GM19193 (cell line): ENCODE results near the gene VPS36.
A peak's percentile ranks its signal among the peaks of the same experiment; 100 is the strongest.

ENCODE experiments used
- POLR2A ChIP-seq: IDR thresholded peaks from 4 replicates; pipeline ENCODE4 v1.6.1; 2011; ENCODE audit not compliant: insufficient read depth, insufficient read length; ENCODE audit errors: extremely low read depth

The VPS36 gene, protein sequence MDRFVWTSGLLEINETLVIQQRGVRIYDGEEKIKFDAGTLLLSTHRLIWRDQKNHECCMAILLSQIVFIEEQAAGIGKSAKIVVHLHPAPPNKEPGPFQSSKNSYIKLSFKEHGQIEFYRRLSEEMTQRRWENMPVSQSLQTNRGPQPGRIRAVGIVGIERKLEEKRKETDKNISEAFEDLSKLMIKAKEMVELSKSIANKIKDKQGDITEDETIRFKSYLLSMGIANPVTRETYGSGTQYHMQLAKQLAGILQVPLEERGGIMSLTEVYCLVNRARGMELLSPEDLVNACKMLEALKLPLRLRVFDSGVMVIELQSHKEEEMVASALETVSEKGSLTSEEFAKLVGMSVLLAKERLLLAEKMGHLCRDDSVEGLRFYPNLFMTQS

DNA sequence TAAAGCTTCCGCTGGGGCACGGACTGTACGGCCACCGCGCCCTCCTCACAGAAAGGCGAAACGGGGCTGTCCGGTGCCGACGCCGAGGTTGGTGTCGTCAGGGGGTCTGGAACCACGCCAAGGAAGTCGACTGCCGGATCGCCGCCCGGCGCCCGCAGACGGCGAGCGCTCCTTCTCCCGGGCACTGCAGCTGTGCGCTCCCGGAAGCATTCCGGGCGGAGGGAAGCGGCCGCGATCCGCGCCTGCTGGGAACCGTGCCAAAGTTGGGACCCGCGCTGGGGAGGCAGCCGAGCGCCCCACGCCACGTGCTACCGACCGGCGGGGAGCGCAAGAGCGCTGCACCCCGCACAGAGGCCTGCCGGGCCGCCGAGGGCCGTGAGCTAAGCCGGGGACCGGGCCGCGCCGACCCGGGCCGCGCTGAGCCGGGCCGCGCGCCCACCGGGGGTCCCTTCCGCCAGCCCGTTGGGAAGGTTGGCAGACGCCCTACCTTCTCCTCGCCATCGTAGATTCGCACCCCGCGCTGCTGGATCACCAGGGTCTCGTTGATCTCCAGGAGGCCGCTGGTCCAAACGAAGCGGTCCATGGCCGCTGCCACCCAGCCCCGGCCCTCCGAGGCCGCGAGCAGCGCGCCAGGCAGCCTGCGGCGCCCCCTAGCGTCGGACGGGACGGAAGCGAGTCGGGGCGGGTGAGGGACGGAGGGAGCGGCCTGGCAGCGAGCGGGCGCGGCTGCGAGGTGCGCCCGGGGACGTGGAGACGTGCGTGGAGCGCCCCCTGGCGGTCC, at the start of gene VPS36:
TSS of gene VPS36 (minus strand) at position 623 of the 781 bp plus-strand sequence. CDS start at position 583, 40 bp downstream.
- peak; percentile 88 for TF ChIP-seq POLR2A

DNA sequence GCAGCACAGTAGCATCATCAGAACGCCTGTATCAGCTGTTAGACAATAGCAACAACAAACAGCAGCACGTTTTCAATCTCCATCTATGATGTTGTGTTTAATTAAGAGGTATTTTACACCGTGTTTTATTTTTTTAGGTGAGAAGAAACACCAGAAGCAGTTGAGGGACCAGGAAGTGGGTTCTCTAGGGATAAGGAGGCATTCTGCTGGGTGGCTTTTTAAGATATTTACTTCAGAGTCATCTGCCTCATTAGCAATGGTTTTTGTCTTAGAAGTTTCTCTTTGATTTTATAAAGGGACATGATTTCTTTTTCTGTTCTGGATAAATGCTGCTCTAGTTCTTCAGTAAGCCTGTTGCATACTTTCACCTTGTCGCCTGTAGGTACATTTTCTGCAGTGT, 13.1 kb upstream of the VPS36 start:
- no peak for TF ChIP-seq POLR2A

DNA sequence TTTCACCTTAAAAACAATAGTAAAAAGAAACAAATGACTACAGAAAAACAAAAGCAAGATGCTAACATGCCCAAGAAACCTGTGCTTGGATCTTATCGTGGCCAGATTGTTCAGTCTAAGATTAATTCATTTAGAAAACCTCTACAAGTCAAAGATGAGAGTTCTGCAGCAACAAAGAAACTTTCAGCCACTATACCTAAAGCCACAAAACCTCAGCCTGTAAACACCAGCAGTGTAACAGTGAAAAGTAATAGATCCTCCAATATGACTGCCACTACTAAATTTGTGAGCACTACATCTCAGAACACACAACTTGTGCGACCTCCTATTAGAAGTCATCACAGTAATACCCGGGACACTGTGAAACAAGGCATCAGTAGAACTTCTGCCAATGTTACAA, 10.8 kb upstream of the VPS36 start:
- TF ChIP-seq POLR2A = no peak

DNA sequence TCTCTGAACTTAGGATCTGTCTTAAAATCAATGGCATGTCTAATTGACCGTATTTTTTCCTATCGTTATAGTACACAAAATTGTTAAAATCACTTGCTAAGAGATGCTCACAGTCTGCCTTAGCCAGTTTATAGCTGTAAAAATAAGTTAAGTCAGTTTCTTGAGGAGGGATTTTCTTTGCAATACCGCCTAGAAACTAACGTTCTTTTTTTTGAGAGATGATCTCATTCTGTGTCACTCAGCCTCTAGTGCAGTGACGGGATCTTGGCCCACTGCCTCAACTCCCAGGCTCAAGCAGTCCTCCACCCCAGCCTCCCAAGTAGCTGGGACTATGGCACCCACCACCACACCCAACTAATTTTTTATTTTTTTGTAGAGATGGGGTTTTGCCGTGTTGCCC, 9.2 kb upstream of the VPS36 start:
- no peak for TF ChIP-seq POLR2A

DNA sequence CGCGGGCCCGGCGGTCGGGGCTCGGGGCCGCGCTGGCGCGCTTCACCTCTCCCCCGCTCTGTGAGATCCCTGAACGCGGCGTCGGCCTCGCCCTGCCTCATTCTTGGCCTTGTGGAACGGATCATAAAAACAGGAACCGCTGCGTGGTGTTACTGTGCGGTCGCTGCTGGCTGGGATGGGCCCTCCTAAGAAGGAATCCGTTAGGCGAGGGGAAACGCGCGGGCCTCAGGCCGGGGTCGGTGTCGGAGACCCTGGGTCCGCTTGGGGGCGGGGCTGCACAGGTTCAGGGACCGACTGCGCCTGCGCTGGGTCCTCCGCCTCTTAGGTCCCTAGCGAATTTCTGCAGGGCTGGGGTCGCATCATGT, 5.2 kb upstream of the VPS36 start:
- no peak for TF ChIP-seq POLR2A

DNA sequence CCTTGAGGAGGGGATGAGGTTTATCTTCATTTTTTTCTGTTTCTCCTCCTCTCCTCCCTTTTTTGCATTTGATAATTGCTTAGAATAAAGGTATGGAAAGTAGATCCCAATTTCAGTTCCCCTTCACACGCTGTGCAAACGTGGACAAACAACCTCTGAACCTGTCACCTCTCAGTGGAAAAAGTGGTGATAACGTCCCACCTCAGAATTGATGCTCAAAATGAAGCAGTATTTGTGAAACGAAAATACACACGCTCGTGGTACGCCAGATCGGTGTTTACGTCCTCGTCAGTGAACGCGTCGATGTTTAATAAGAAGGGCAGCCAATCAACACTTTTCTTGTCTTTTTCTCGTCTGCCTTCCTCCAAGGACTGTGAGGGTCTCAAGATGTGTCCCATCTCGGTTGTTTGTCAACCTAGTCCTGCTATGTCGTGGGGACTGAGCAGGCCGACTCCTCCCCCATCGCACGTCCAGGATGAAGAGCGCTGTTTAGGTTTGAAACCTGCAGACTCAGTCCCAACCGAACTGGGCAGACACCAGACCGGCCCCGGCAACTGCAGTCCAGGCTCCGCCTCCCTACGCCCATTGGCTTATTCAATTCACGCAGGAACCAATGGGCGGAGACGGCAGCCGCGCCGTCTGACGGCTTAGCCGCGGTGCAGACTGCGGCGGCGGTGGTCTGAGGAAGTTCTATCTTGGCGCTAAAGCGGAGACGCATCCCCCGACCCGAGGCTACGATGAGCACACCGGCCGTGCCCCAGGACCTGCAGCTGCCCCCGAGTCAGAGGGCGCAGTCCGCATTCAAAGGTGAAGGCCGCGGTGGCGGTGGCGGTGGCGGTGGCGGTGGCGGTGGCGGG, 4.6 kb upstream of the VPS36 start, which contains the start of gene CKAP2:
TSS of gene CKAP2 (plus strand) at position 659 of the 857 bp plus-strand sequence. CDS start at position 738, 79 bp downstream.
- peak; percentile 90 for TF ChIP-seq POLR2A

DNA sequence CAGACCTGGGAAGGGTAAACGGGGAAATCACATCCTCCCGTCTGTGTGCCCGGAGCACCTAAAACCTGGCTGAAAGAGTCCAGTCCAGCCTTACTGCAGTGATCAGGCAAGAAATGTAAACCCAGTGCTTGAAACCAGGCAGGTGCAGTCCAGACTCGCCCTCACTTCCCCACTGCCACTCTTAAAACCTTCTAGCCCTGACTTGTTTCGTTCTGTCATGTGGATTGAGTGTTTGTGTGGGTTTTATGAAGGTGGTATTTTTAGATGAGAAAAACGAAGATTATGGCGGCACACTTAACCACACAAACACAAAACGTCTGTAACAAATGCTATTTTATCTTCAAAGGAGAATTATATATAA, 4.0 kb upstream of the VPS36 start:
- TF ChIP-seq POLR2A = peak; percentile 20

DNA sequence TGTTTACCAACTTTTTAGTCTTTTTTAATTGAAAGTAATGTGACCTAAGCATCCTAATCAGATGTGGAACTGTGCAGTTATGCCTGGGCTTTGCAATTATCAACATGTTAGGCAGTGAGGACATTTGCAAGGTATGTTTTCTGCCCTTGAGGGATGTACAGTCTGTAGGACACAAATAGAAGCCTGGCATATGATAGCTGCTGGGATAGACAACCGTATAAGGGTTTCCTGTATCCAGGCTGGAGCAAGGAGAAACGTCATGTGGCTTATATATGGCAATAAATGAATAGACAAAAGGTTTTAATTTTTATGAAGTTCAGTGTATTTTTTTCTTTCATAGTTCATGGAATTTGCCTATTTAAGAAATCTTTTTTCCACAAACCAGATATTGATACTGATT, 2.0 kb upstream of the VPS36 start:
- TF ChIP-seq POLR2A = no peak

DNA sequence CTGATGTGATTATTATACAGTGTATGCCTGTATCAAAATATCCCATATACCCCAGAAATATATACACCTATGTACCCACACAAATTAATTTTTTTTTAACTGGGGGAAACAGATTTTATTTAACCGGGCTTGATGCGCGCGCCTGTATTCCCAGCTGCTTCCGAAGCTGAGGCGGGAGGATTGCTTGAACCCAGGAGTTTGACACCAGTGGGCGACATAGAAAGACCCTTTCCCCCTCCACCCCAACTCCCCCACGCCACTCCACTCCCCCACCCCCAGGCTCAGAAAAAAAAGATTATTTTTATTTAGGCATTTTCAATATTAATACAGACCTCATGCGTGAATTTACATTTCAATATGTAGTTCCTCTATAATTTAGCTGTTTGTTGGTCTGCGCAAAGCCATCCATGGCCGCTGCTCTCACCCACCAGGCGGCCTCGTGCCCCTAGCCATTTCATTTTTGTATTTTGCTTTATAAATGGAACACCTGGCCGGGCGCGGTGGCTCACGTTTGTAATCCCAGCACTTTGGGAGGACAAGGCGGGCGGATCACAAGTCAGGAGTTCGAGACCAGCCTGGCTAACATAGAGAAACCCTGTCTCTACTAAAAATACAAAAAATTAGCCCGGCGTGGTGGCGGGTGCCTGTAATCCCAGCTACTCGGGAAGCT, 836 bp upstream of the VPS36 start:
- no peak for TF ChIP-seq POLR2A

DNA sequence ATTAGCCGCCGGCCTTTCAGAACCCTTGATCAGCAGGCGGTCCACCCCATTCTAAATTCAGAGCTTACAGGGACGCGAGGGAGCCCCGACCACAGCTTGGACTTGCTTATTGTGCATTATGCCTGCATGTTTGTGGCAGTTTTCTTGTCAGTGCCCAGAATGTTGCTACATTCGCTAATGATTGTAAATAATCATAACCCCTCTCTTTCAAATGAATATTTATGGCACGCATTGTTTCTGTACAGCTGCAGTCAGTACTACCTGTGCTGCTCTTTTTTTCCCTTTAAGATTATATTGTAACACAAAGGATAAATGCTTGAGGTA, 321 bp upstream of the VPS36 start:
- TF ChIP-seq POLR2A = no peak

DNA sequence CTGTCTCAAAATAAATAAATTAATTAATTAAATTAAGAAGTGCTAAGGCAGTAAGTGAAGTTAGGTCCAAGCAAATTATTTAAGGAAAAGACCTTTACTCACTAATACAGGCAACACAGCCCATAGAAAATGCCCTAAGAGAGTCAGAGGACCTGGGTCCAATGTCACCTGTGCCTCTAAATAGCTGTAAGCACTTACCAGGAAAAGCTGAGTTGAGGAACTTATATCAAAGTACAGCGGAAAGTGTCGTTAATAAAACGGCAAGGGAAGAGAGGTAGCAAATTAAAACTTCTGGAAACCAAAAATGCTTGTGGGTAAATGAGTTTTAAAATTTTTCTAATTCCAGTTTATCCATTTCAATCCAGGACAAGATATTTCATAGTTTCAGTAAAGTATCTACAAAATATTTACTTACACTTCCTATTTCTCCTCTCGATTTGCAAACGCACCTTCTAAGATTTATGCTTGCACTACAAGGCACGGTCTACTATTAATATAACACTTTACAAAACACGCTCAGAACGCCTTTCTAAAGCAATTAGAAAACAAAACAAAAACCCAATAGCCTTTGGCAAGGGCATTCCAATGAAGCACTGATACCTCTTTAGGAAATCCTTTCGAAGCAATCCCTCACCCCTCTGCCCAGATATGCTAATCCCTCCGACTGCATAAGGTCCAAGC, 963 bp downstream of the VPS36 start:
- no peak for TF ChIP-seq POLR2A

DNA sequence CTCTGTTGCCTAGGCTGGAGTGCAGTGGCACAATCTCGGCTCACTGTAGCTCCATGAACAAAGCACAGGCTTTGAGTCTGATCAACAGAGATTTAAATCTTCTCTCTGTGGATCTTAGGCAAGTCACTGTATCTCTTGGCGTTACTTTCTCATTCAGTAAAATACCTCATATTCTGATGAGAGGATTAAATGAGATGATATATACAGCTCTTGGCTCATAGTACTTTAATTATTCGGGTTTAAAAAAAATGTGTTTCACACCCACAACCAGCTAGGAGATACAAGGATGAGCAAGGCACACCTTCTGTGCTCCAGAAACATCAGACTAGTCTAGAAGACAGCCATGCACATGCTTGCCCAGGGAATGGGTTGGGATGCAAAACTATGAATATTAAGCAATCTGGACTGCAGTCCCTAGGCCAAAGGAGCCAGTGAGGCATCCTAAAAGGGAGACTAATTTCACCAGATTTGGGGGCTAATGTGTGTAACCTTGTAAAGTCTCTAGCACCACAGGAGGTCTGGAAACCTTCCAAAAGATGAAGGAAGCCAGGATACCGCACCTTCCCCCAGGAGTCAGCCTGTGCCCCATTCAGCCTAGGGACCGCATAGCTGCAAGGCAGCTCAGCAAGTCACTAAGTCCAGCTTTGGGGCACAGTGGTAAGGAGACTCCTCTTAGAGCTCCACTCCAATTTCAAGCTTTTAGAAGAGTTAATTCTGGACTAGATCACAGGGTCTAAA, 2.5 kb downstream of the VPS36 start:
- TF ChIP-seq POLR2A = no peak

DNA sequence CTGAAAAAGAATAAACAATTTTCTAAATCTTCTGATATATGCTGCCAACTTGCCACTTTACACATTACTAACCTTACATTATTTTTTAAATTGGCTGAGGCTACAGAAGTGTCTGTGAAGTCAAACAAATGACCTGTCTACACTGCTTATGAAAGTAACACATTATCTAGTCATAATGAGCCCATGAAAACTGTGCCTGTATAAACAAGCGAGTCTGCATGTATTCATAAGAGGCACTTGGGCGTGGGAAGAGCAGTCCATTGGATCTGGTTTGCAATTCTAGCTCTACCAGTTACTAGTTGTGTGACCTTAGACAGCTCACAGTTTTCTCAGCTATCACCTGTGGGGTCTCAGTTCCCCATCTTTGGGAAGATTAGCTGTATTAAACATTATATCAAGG, 3.1 kb downstream of the VPS36 start:
- TF ChIP-seq POLR2A = no peak

DNA sequence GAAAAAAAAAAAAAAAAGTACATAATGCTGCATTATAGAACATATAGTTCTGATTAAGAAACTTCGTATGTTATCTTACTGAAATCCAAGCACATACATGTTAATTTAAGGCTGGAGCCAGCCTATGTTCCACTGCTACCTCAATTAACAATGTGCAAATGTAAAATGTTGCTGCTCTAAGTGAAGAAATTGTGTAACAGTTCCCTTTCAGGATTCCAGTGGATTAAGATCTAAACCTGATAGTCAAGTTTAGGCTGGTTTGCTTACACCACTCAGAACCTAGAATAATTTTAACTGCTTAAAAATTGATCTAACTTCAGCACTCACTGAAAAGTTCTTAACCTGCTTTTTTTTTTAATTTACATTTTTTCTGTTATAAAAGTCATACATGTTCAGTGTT, 4.2 kb downstream of the VPS36 start:
- no peak for TF ChIP-seq POLR2A

DNA sequence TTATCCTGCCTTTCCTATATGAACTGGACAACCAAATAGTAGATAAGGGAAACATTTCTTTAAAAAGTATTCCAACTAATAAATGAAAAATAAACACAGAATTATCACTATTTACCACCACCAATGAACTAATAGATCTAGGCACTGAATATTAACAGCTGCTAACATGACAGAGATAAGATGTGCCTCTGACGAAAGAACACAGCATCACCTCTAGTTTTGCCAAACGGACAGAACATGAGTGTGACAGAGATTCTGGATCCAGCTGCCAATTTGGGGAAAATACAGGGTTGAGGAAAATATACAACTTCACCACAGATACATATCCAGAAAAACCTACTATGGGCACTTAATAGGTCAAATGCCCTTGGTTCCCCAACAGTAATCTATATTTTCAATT, 18.0 kb downstream of the VPS36 start:
- no peak for TF ChIP-seq POLR2A
